OCI-LY3 (cell line): ENCODE measurements around the gene GSK3B.

Experiments used
- H2AFZ ChIP-seq: fragments of 200-600, 300-600 bp; shearing (Covaris generic); 2 replicates; pipeline ENCODE4 v1.6.0; 2014; ENCODE audit warnings: antibody characterized with exemption, low read depth, low read length
- H3K27ac ChIP-seq: fragments of 200-600, 300-600 bp; sonication (generic); 2 replicates; pipeline ENCODE4 v1.5.1; 2014; ENCODE audit warnings: mild to moderate bottlenecking, low read length, moderate library complexity, mixed read lengths
- H3K27me3 ChIP-seq: fragments of 200-600, 300-600 bp; sonication (generic); 2 replicates; pipeline ENCODE4 v1.6.1; 2014; ENCODE audit warnings: low read depth, low read length, mixed read lengths
- H3K36me3 ChIP-seq: fragments of 200-600, 300-600 bp; sonication (generic); replicated peaks from 2 replicates; pipeline ENCODE3; 2014; ENCODE audit warnings: low read depth, low read length, mixed read lengths
- H3K4me1 ChIP-seq: fragments of 300-600, 200-600 bp; sonication (generic); 2 replicates; pipeline ENCODE4 v1.6.1; 2014; ENCODE audit warnings: low read length, mixed read lengths
- H3K4me2 ChIP-seq: fragments of 200-600, 300-600 bp; sonication (generic); 2 replicates; pipeline ENCODE4 v1.6.1; 2014; ENCODE audit warnings: low read length, mixed read lengths
- H3K4me3 ChIP-seq: fragments of 300-600, 200-600 bp; sonication (generic); 2 replicates; pipeline ENCODE4 v1.5.1; 2014; ENCODE audit warnings: antibody characterized with exemption, mild to moderate bottlenecking, low read length, moderate library complexity
- H3K79me2 ChIP-seq: fragments of 300-600, 200-600 bp; shearing (Covaris generic); 2 replicates; pipeline ENCODE4 v1.6.1; 2014; ENCODE audit warnings: mild to moderate bottlenecking, low read length, mixed read lengths
- H3K9ac ChIP-seq: fragments of 300-600, 200-600 bp; shearing (Covaris generic); 2 replicates; pipeline ENCODE4 v1.6.0; 2014; ENCODE audit warnings: mild to moderate bottlenecking, low read length, moderate library complexity
- H3K9me3 ChIP-seq: fragments of 200-600, 300-600 bp; shearing (Covaris generic); 2 replicates; pipeline ENCODE4 v1.6.1; 2014; ENCODE audit warnings: low read length, mixed read lengths; ENCODE audit not compliant: insufficient read depth
- H4K20me1 ChIP-seq: fragments of 200-600, 300-600 bp; sonication (generic); 2 replicates; pipeline ENCODE4 v1.6.1; 2016; ENCODE audit warnings: low read length, mixed read lengths; ENCODE audit not compliant: insufficient read depth
- EZH2phosphoT487 ChIP-seq: fragments of 200-600 bp; shearing (Covaris generic); IDR thresholded peaks from 2 replicates; pipeline ENCODE4 v1.6.1; 2018; ENCODE audit warnings: antibody characterized with exemption, mixed run types, low read depth
- TF ChIP-seq, protein P1 (sequence below): fragments of 200-600, 300-600 bp; sonication (generic); IDR thresholded peaks from 2 replicates; pipeline ENCODE4 v1.5.1; 2014; ENCODE audit warnings: antibody characterized with exemption, low read length, low read depth

Gene GSK3B

DNA sequence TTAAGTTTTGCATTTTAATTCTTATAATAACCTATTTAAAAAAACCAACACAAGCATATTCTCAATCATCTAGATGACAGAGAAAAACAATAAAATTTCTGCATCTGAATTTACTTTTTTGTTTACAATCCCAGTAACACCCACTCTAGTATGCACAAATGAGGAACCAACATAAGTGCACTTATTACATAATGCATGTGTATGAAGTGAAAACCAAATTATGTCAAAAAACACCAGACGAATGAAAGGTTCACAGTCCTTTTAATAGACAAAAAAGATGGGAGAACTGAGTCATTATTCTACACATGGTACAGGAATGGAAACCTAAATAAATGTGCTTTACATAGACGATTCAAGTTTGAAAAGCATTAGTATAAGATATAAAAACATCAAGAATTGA is 220.6 kb downstream of the GSK3B start:
- H3K27me3 ChIP-seq = no peaks in the 10 kb centered on the region
- no peak for TF ChIP-seq EZH2phosphoT487
- TF ChIP-seq, protein P1, sequence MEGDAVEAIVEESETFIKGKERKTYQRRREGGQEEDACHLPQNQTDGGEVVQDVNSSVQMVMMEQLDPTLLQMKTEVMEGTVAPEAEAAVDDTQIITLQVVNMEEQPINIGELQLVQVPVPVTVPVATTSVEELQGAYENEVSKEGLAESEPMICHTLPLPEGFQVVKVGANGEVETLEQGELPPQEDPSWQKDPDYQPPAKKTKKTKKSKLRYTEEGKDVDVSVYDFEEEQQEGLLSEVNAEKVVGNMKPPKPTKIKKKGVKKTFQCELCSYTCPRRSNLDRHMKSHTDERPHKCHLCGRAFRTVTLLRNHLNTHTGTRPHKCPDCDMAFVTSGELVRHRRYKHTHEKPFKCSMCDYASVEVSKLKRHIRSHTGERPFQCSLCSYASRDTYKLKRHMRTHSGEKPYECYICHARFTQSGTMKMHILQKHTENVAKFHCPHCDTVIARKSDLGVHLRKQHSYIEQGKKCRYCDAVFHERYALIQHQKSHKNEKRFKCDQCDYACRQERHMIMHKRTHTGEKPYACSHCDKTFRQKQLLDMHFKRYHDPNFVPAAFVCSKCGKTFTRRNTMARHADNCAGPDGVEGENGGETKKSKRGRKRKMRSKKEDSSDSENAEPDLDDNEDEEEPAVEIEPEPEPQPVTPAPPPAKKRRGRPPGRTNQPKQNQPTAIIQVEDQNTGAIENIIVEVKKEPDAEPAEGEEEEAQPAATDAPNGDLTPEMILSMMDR = no peak
- no peaks in the 10 kb centered on the region for H3K9me3 ChIP-seq
- no peaks in the 10 kb centered on the region for H3K79me2 ChIP-seq
- H3K36me3 ChIP-seq = peaks cover 3% of the 10 kb centered on the region
- no peak overlapping the region for H3K27ac ChIP-seq
- H3K4me2 ChIP-seq = no peak overlapping the region
- no peak overlapping the region for H3K9ac ChIP-seq
- H3K4me3 ChIP-seq = no peak overlapping the region
- no peak overlapping the region for H2AFZ ChIP-seq
- H4K20me1 ChIP-seq = no peaks in the 10 kb centered on the region
- no peaks in the 10 kb centered on the region for H3K4me1 ChIP-seq

DNA sequence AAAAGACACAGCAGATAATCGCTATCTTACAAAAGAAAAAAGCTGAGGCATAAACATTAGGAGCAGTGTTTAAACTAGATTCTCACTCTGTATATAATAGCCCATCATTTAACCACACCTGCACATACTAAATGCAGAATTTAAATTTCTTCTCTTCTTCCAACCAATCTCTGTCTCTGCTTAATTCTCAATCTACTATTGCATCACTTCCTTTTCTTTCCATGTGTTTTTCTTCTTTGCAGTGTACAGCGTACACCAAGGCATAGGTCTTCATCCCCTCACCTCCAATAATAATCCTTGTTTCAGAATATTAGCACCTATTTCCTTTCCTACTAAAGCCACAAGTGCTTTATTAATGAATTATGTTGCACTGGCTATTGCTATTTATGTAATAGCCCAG is 221.5 kb downstream of the GSK3B start:
- no peak overlapping the region for H3K9ac ChIP-seq
- no peak overlapping the region for H3K27ac ChIP-seq
- no peaks in the 10 kb centered on the region for H4K20me1 ChIP-seq
- H3K27me3 ChIP-seq = no peaks in the 10 kb centered on the region
- H2AFZ ChIP-seq = no peak overlapping the region
- no peaks in the 10 kb centered on the region for H3K4me1 ChIP-seq
- H3K4me2 ChIP-seq = no peak overlapping the region
- TF ChIP-seq, protein P1 = no peak
- no peak for TF ChIP-seq EZH2phosphoT487
- H3K36me3 ChIP-seq = no peaks in the 10 kb centered on the region
- H3K9me3 ChIP-seq = no peaks in the 10 kb centered on the region
- H3K4me3 ChIP-seq = no peak overlapping the region
- H3K79me2 ChIP-seq = no peaks in the 10 kb centered on the region

DNA sequence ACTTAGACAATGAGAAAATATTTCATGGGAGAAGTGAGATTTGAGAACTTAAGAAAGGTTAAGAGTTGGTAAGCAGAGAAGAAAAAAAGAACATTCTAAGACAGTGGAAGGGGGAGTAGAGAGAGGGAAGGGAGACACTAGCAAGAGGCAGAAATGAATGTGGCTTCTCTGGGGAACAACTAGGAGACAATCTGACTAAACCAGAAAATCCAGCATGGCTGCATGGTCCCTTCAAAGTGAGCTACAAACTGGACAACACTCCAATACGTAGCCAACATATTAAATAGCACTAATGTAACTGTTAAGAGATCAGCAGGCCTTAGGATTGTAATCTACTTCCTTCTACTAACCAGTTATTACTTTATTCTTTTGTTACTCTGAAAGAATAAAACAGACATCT is 222.7 kb downstream of the GSK3B start:
- H3K9ac ChIP-seq = no peak overlapping the region
- H3K4me2 ChIP-seq = no peak overlapping the region
- H3K4me3 ChIP-seq = no peak overlapping the region
- H3K27me3 ChIP-seq = no peaks in the 10 kb centered on the region
- no peaks in the 10 kb centered on the region for H4K20me1 ChIP-seq
- no peaks in the 10 kb centered on the region for H3K36me3 ChIP-seq
- no peaks in the 10 kb centered on the region for H3K79me2 ChIP-seq
- H3K27ac ChIP-seq = no peak overlapping the region
- no peak for TF ChIP-seq EZH2phosphoT487
- TF ChIP-seq, protein P1 = no peak
- no peaks in the 10 kb centered on the region for H3K4me1 ChIP-seq
- H2AFZ ChIP-seq = no peak overlapping the region
- H3K9me3 ChIP-seq = no peaks in the 10 kb centered on the region

DNA sequence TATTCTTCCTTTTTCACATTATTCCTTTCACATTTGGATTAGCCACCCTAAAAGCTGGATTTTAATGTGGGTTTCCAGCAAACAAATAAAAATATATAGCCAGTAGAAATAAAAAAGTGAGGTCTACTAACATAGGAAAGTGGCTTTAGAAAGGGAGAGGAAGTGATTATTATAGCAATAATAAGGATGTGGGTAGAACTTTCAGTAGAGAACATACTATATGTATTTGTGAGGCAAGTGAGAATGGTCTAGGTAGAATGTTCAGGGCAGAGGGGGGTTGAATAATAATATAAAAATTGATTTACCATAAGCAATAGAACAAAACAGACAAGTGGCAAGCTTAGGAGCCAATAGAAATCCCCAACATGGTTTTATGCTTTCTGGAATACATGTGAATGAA is 223.7 kb downstream of the GSK3B start:
- Histone ChIP-seq H3K9ac (no peak overlapping the region), H3K9me3 (no peaks in the 10 kb centered on the region), H4K20me1 (no peaks in the 10 kb centered on the region), H3K36me3 (no peaks in the 10 kb centered on the region), H3K4me3 (no peak overlapping the region), H3K27me3 (no peaks in the 10 kb centered on the region), H3K79me2 (no peaks in the 10 kb centered on the region), H3K4me2 (no peak overlapping the region), H2AFZ (no peak overlapping the region), H3K4me1 (no peaks in the 10 kb centered on the region), H3K27ac (no peak overlapping the region)
- TF ChIP-seq EZH2phosphoT487 = no peak
- TF ChIP-seq, protein P1 = no peak
